ENCODE results near the gene ARHGEF17.

GRCh38 chr11:73321604-73322381, 13.7 kb downstream of the ARHGEF17 start:
- TF ChIP-seq POLR2AphosphoS5 (IDR thresholded peaks at IDR 0.05; ENCODE audit: low read depth, low read length), result no peak
- no peak for TF ChIP-seq REST (IDR thresholded peaks at IDR 0.05; ENCODE audit: insufficient read depth in 1 of 2, low read depth in 2 of 2, low read length in 2 of 2)
